GM19025 (cell line): ENCODE data around the gene CDKL5.

Experiments
- ATAC-seq: cut with Tn5 transposase; IDR thresholded peaks from one replicate; pipeline ENCODE4 v1.9.1; 2021; ENCODE audit warnings: mild to moderate bottlenecking, low read depth, moderate library complexity; ENCODE audit not compliant: unreplicated experiment

Gene CDKL5

GRCh38 chrX:18682979-18683387, 257.6 kb downstream of the CDKL5 start:
- no peak for ATAC-seq

DNA sequence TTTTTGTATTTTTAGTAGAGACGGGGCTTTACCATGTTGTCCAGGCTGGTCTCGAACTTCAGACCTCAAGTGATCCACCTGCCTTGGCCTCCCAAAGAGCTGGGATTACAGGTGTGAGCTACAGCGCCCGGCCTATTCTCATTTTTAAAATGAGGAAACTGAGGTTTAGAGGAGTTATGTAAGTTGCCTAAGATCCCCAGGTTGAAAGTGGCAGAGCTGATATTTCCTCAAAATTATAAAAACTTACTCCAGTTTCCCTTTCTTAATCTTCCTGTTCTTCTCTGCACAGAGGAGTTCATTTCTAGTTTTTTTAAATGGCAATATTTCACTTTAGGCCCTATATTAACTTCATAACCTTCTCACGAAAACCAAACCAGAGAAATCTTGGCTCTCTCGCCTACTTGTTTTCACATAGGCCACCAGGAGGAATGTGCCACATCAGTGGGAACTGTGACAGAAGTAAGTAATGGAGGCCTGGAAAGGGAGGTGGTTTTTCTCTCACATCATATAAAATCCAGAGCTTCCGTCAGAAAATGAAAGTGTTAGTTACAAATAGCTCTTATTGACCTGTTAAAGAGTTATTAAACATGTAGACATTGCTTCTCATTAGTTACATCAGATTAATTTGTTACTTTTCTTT, 262.6 kb downstream of the CDKL5 start:
- ATAC-seq = no peak

DNA sequence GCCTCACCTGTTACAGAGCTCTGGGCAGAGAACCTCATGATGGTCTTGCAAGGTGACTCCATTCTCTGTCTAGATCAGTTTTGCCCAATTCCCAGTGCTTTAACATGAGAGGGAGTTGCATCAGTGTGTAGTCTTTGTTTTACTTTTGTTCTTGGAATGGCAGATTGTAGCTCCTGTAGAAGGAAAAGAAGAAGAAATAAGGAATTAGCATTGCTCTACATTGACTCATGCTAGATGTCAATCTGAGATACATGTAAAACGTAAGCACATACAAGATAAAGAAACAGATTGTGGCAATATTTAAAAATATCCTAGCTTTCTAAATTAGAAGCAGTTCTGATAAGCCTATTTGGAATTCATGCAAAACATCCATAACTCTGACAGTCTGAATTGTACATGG, 266.0 kb downstream of the CDKL5 start:
- no peak for ATAC-seq

- ATAC-seq = no peak
Observed at GRCh38 chrX:18692541-18692940, 267.1 kb downstream of the CDKL5 start.

DNA sequence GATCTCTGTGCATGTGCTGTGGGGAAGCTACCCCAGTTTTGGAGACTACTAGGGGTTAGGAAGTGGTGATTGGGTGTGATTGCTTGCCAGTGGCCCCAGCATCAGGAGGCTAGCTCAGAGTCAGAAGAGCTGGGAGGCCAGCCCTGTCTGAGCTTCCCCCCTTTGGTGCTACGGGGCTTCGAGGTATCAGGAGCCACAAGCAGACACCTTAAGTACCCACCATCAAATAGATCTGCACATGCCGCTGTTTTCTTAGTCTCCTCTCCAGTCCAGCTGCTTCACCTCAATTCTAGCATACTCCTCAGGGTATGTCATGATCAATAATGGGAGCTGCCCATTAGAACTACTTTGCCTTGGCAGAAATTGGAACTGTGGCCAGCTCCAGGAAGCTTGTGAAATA, 271.2 kb downstream of the CDKL5 start:
- no peak for ATAC-seq

DNA sequence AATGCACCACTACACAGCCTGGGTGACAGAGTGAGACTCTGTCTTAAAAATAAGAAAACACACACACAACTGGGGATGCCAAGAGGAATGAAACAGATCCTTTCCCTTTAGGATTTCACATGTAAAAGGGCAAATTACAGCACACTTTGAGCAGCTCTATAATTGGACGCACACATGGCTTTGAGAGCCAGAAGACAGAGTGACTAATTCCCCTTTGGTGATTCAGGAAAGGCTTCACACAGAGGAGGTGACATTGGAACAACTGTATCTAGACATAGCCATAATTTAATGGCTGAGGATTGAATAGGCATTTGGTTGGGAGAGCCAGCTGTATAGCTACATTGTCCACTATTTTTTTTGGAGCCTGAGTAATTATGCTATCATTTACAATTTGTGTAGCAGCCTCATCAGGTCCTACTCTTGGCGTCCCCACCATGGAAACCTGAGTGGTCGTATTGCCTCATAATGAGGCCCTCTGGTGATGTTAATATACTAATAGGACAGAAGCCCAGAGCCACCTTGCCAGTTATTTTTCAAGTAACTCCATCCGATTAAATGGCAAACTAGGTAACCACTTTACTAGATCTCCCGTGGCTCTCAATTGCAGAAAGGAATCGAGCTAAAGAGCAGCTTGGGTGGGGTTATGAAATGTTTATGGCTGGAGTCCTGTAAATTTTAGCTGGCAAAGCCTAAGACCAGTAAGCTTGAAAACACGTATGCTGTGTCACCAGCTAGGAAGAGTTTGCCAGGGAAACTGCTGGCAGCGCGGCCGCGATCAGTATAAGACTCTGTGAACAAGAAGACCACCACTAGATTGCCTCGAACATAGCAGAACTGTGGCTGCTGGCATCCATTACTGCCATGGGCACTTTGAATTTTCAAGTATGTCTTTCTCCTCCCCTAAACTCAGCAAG, 273.6 kb downstream of the CDKL5 start:
- no peak for ATAC-seq

GRCh38 chrX:18701621-18702361, 276.4 kb downstream of the CDKL5 start:
- ATAC-seq = no peak

- no peak for ATAC-seq
Observed at GRCh38 chrX:18702362-18703195, 277.2 kb downstream of the CDKL5 start.
